PC-3 (cell line): Measurements from ENCODE around the gene COLEC12. TPM values are rescaled to one million over a fixed set of nuclear protein-coding genes. Genes with fewer than 3 reads are reported as not detected.

Experiments used
- ATAC-seq: fragments of 200-7000 bp; cut with Tn5 transposase; 2 replicates; pipeline ENCODE4 v1.9.1; 2020; ENCODE audit warnings: mild to moderate bottlenecking, moderate library complexity
- BruUV-seq: library from RNA; stranded (reverse); fragments of 400-500 nt; replicated peaks from 2 replicates; lab custom pipeline; 2021; lab: Mats Ljungman, UMichigan
- CTCF ChIA-PET: fragments of 300-600 bp; sonication (Branson Sonifier 250); formaldehyde crosslinking; loops from one replicate; lab custom pipeline; 2022; ENCODE audit warnings: antibody characterized with exemption; lab: Charles Lee
- POLR2A ChIA-PET: fragments of 300-600 bp; sonication (Branson Sonifier 250); formaldehyde crosslinking; loops from one replicate; lab custom pipeline; 2022; ENCODE audit warnings: antibody characterized with exemption; ENCODE audit not compliant: unreplicated experiment; lab: Charles Lee
- DNase-seq: peaks from one replicate; pipeline ENCODE4 v3.0.0-alpha.2; 2015
- H2AFZ ChIP-seq: fragments of 300-600 bp; sonication (generic); 2 replicates; pipeline ENCODE4 v1.6.0; 2016; ENCODE audit warnings: antibody characterized with exemption, low read length
- H3F3A ChIP-seq: fragments of 300-600 bp; sonication (generic); one replicate; pipeline ENCODE4 v1.6.0; 2017; ENCODE audit warnings: antibody characterized with exemption, low read length, control low read depth, mild to moderate bottlenecking; ENCODE audit not compliant: unreplicated experiment
- H3K27ac ChIP-seq: fragments of 300-600 bp; sonication (generic); 2 replicates; pipeline ENCODE4 v1.5.1; 2016; ENCODE audit warnings: mild to moderate bottlenecking, low read length
- H3K27me3 ChIP-seq: fragments of 300-600 bp; sonication (generic); 2 replicates; pipeline ENCODE4 v1.6.1; 2016; ENCODE audit warnings: low read length, mixed read lengths
- H3K36me3 ChIP-seq: fragments of 300-600 bp; sonication (generic); 2 replicates; pipeline ENCODE4 v1.6.1; 2016; ENCODE audit warnings: low read depth, mixed run types, low read length, mixed read lengths
- H3K4me1 ChIP-seq: fragments of 300-600 bp; sonication (generic); 2 replicates; pipeline ENCODE4 v1.5.1; 2016; ENCODE audit warnings: low read length; ENCODE audit not compliant: insufficient read depth
- H3K4me2 ChIP-seq: fragments of 300-600 bp; sonication (generic); 2 replicates; pipeline ENCODE4 v1.6.0; 2016; ENCODE audit warnings: low read length
- H3K4me3 ChIP-seq: fragments of 300-600 bp; sonication (generic); 2 replicates; pipeline ENCODE4 v1.5.1; 2016; ENCODE audit warnings: mild to moderate bottlenecking, low read length, mixed read lengths
- H3K79me2 ChIP-seq: fragments of 300-600 bp; sonication (generic); 2 replicates; pipeline ENCODE4 v1.6.1; 2017; ENCODE audit warnings: low read length, mixed read lengths
- H3K9ac ChIP-seq: fragments of 300-600 bp; sonication (generic); 2 replicates; pipeline ENCODE4 v1.6.0; 2016; ENCODE audit warnings: mild to moderate bottlenecking, low read length
- H3K9me2 ChIP-seq: fragments of 300-600 bp; sonication (generic); replicated peaks from 2 replicates; pipeline ENCODE4 v1.6.1; 2016; ENCODE audit warnings: mixed run types, low read length, mixed read lengths
- H3K9me3 ChIP-seq: fragments of 300-600 bp; sonication (generic); 2 replicates; pipeline ENCODE4 v1.6.1; 2016; ENCODE audit warnings: low read length, mixed read lengths
- H4K20me1 ChIP-seq: fragments of 300-600 bp; sonication (generic); 2 replicates; pipeline ENCODE4 v1.6.1; 2016; ENCODE audit warnings: low read length, mixed read lengths
- EZH2 ChIP-seq: fragments of 300-600 bp; sonication (generic); IDR thresholded peaks from one replicate; pipeline ENCODE4 v1.6.1; 2017; ENCODE audit warnings: antibody characterized with exemption, mild to moderate bottlenecking, low read length; ENCODE audit not compliant: unreplicated experiment
- EZH2phosphoT487 ChIP-seq: fragments of 300-600 bp; sonication (generic); IDR thresholded peaks from 2 replicates; pipeline ENCODE4 v1.6.1; 2018; ENCODE audit warnings: mild to moderate bottlenecking, antibody characterized with exemption, low read length, borderline replicate concordance
- intact Hi-C: fragments of 100-400 bp; cut with micrococcal nuclease; formaldehyde crosslinking; loops from 2 replicates; pipeline ENCODE4 v1.9.0; 2023
- total RNA-seq: library from RNA; depleted of rRNA; stranded (reverse); fragments of >200 nt; gene quantifications from 2 replicates; pipeline ENCODE4 v1.2.3, GENCODE V29; 2014
- TF ChIP-seq, protein P1 (sequence below): fragments of 300-600 bp; sonication (generic); conservative IDR thresholded peaks from 2 replicates; pipeline ENCODE4 v1.5.1; 2017; ENCODE audit warnings: antibody characterized with exemption, low read depth, mild to moderate bottlenecking, low read length

COLEC12 gene
- total RNA-seq, 1 experiment from 2014 or later: 0.04 TPM

DNA sequence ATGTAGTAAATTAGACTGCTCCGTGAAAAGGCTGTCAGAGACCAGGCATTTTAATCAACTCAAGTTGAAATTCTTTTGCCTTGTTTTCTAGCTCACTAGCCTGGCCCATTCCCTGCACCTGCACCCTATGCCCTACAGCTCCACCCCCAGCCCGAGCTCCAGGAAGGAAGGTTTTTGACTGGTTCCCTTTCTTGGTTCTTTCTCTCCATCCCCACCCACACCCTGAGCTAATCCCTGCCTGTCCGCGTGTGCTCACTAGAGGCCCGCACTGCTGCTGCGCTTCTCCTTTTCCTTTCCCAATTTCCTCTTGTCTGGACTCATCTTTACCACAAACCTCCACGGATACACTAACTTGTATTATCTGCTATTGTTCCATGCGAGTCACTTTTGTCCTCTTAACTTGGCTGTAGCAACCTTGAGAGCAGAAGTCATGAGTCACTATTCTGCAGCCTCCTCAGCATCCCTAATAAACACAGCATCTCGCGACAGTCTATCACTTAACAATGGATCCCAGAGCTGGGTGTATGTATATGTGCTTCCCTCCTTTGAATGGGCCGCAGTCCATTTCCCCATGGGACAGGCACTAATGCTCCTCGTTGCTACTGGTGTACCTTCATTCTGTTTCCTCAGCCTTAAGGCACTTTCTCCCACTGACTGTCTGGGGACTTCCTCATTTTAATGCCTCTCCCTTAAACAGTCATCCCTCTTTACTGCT is 36.5 kb downstream of the COLEC12 start:
- peaks cover 90% of the 10 kb centered on the region for H3K27me3 ChIP-seq

DNA sequence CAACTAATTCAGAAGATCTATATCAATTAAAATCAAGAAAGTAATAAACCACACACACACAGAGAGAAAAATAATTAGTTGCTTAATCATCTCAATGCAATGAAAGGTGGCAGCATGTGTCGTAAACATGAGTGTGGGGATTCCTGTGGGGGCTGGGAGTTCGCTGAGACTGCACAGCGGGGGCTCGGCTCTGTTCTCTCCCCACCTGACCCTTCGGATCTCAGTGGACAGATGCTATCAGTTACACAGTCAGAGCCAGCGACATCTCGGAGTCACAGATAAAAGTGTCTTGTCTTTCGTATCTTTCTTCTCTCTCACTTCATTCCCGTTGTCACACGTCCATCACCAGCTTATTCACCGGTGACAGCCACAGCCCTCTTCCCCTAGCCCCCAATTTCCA is 37.1 kb downstream of the COLEC12 start:
- H3K4me3 ChIP-seq: no peak overlapping the region
- no peaks in the 10 kb centered on the region for H3K4me1 ChIP-seq
- TF ChIP-seq EZH2 (no peak), EZH2phosphoT487 (no peak)
- TF ChIP-seq, protein P1, sequence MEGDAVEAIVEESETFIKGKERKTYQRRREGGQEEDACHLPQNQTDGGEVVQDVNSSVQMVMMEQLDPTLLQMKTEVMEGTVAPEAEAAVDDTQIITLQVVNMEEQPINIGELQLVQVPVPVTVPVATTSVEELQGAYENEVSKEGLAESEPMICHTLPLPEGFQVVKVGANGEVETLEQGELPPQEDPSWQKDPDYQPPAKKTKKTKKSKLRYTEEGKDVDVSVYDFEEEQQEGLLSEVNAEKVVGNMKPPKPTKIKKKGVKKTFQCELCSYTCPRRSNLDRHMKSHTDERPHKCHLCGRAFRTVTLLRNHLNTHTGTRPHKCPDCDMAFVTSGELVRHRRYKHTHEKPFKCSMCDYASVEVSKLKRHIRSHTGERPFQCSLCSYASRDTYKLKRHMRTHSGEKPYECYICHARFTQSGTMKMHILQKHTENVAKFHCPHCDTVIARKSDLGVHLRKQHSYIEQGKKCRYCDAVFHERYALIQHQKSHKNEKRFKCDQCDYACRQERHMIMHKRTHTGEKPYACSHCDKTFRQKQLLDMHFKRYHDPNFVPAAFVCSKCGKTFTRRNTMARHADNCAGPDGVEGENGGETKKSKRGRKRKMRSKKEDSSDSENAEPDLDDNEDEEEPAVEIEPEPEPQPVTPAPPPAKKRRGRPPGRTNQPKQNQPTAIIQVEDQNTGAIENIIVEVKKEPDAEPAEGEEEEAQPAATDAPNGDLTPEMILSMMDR: no peak
- no peaks in the 10 kb centered on the region for H3K79me2 ChIP-seq
- ChIA-PET POLR2A (no interaction called here), CTCF (no interaction called here)
- no peaks in the 10 kb centered on the region for H3F3A ChIP-seq
- BruUV-seq: no TSS peak
- DNase-seq (no peak), ATAC-seq (no peak)
- H3K9ac ChIP-seq: no peak overlapping the region
- H3K9me3 ChIP-seq: no peaks in the 10 kb centered on the region
- no peak overlapping the region for H3K27ac ChIP-seq
- H4K20me1 ChIP-seq: no peaks in the 10 kb centered on the region
- H2AFZ ChIP-seq: no peak overlapping the region
- peaks cover 90% of the 10 kb centered on the region for H3K27me3 ChIP-seq
- intact Hi-C loops: no loop called here
- H3K4me2 ChIP-seq: no peak overlapping the region
- no peaks in the 10 kb centered on the region for H3K9me2 ChIP-seq
- no peaks in the 10 kb centered on the region for H3K36me3 ChIP-seq

More for the DNA sequence above, 36.5 kb downstream of the COLEC12 start:
- Histone ChIP-seq H3K9ac (no peak overlapping the region), H3K4me3 (no peak overlapping the region), H3F3A (no peaks in the 10 kb centered on the region), H4K20me1 (no peaks in the 10 kb centered on the region), H2AFZ (no peak overlapping the region), H3K9me3 (no peaks in the 10 kb centered on the region), H3K4me2 (no peak overlapping the region), H3K4me1 (no peaks in the 10 kb centered on the region), H3K36me3 (no peaks in the 10 kb centered on the region), H3K9me2 (no peaks in the 10 kb centered on the region), H3K27ac (no peak overlapping the region), H3K79me2 (no peaks in the 10 kb centered on the region)
- CTCF ChIA-PET: no interaction called here
- POLR2A ChIA-PET: no interaction called here
- TF ChIP-seq, protein P1: no peak
- no peak for TF ChIP-seq EZH2
- no peak for TF ChIP-seq EZH2phosphoT487
- intact Hi-C loops: no loop called here
- no TSS peak for BruUV-seq
- ATAC-seq (no peak), DNase-seq (no peak)

DNA sequence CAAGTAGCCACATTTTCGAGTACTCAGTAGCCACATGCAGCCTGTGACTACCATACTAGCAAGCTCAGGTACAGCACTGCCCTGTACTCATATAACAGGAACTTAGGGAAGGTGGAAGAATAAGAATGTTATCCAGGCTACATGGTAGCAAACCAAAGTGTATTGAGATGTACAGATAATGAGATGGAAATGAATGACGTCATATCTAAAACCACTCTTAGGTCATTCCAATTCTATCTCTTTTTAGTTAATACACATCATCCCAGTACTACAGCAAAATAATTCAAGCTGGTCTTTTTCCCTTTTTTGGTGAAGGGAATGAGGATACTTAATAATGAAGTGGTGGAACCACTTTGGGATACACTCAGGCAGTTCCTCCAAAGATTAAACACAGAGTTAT is 38.7 kb downstream of the COLEC12 start:
- Histone ChIP-seq H3K79me2 (no peaks in the 10 kb centered on the region), H3K27ac (no peak overlapping the region), H3K27me3 (peaks cover 91% of the 10 kb centered on the region), H3K9me3 (no peaks in the 10 kb centered on the region), H3K9me2 (no peaks in the 10 kb centered on the region), H3K4me1 (no peaks in the 10 kb centered on the region), H3K9ac (no peak overlapping the region), H4K20me1 (no peaks in the 10 kb centered on the region), H3K4me3 (no peak overlapping the region), H2AFZ (no peak overlapping the region), H3K36me3 (no peaks in the 10 kb centered on the region), H3F3A (no peaks in the 10 kb centered on the region), H3K4me2 (no peak overlapping the region)
- ATAC-seq (no peak), DNase-seq (no peak)
- TF ChIP-seq EZH2phosphoT487 (no peak), EZH2 (no peak)
- TF ChIP-seq, protein P1: no peak
- POLR2A ChIA-PET: no interaction called here
- BruUV-seq: no TSS peak
- intact Hi-C loops: no loop called here
- CTCF ChIA-PET: no interaction called here
